Transverse colon (tissue), 4 donors: Measurements from ENCODE around the gene ATP11A. TPM values are rescaled to one million over a fixed set of nuclear protein-coding genes. Genes with fewer than 3 reads are reported as not detected.

Experiments used
- DNase-seq: peaks from one replicate; pipeline ENCODE4 v3.0.0-alpha.2; 2019
- H3K27ac ChIP-seq, 4 donors: fragments of 200-600 bp; sonication (generic); 2 replicates each; pipeline ENCODE4 v1.5.1; 2016 to 2018; ENCODE audit warnings: inconsistent platforms in 4 of 4
- H3K27me3 ChIP-seq: fragments of 200-600 bp; sonication (generic); 2 replicates; pipeline ENCODE4 v1.5.1; 2017; ENCODE audit warnings: inconsistent platforms
- H3K36me3 ChIP-seq, 4 donors: fragments of 200-600 bp; sonication (generic); 2 replicates each; pipeline ENCODE4 v1.5.1; 2017 to 2019; ENCODE audit warnings: inconsistent platforms in 4 of 4
- H3K4me1 ChIP-seq, 4 donors: fragments of 200-600 bp; sonication (generic); 2 replicates each; pipeline ENCODE4 v1.5.1; 2017 to 2020; ENCODE audit warnings: inconsistent platforms in 4 of 4
- H3K4me3 ChIP-seq, 4 donors: fragments of 200-600 bp; sonication (generic); 1 replicate in 1 of 4; 2 replicates in 3 of 4; pipeline versions ENCODE4 v1.5.1 to v1.6.1; 2017 to 2019; ENCODE audit warnings: inconsistent platforms in 4 of 4
- H3K9me3 ChIP-seq, 2 donors: fragments of 200-600 bp; sonication (generic); 2 replicates each; pipeline ENCODE4 v1.5.1; 2017 to 2019; ENCODE audit warnings: inconsistent platforms in 2 of 2
- CTCF ChIP-seq, 5 experiments: fragments of 200-600 bp in 3 of 5; fragments of 450-650 bp in 2 of 5; sonication (generic) in 3 of 5; IDR thresholded peaks; 1 replicate in 2 of 5; 2 replicates in 3 of 5; pipeline ENCODE4 v1.5.1; 2016 to 2017; ENCODE audit warnings: antibody characterized with exemption in 5 of 5, inconsistent platforms in 3 of 5, mild to moderate bottlenecking in 2 of 5, moderate library complexity in 1 of 5
- EP300 ChIP-seq: sonication (generic); formaldehyde crosslinking; IDR thresholded peaks from one replicate; pipeline ENCODE4 v1.6.1; 2017; ENCODE audit warnings: antibody characterized with exemption, low read depth
- POLR2A ChIP-seq: fragments of 450-650 bp; IDR thresholded peaks from one replicate; pipeline ENCODE4 v1.6.1; 2016; ENCODE audit warnings: antibody characterized with exemption, mild to moderate bottlenecking, moderate library complexity
- POLR2AphosphoS5 ChIP-seq, 3 donors: sonication (generic); formaldehyde crosslinking; IDR thresholded peaks; one replicate each; pipeline ENCODE4 v1.6.1; 2016; ENCODE audit warnings: antibody characterized with exemption in 3 of 3
- WGBS, 2 donors: methylation state at CpG; one replicate each; pipeline ENCODE4 v1.1.5; 2018; ENCODE audit warnings: low coverage in 1 of 2; 5-methylcytosine and 5-hydroxymethylcytosine counted together
- in situ Hi-C, 4 donors: fragments of 200-750 bp; cut with MboI; loops; one replicate each; pipeline versions ENCODE4 v1.15.0 to v1.15.1; 2017; ENCODE audit warnings: low sequenced_read_pairs in 3 of 4, low pct_ligation_motif_present in 1 of 4, low pct_unique_long_range_greater_than_20kb in 1 of 4
- intact Hi-C: fragments of 100-400 bp; cut with DNase I; formaldehyde crosslinking; loops from one replicate; pipeline ENCODE4 v1.15.1; 2023; ENCODE audit warnings: low total_unique reads
- total RNA-seq, 4 donors: library from RNA; depleted of rRNA; stranded (reverse); fragments of >200 nt; gene quantifications; one replicate each; pipeline ENCODE4 v1.1.0, GENCODE V29; 2016

Gene ATP11A
- total RNA-seq, 4 donors from 2014 or later: 10.2 to 17.5 (median 13.3) TPM

- peak overlapping the region in 3 of 4 donors; percentile 32 to 52 (median 50) for H3K4me3 ChIP-seq
- intact Hi-C loops: no loop called here
Measured at GRCh38 chr13:112893570-112894422, 204.0 kb downstream of the ATP11A start.

GRCh38 chr13:112894423-112894672 is 204.5 kb downstream of the ATP11A start:
- peak overlapping the region in 1 of 4 donors; percentile 39 for H3K27ac ChIP-seq
- peak overlapping the region; percentile 26 to 52 (median 41) for H3K4me3 ChIP-seq

More at GRCh38 chr13:112893570-112894422, 204.0 kb downstream of the ATP11A start:
- WGBS, 2 donors: 18% methylated on average over 12 of the region's 51 CpGs; no CpG with 5 or more reads in 1 of the 2 donors
- in situ Hi-C loops: no loop called here
- TF ChIP-seq CTCF (IDR thresholded peaks at IDR 0.05) (no peak), POLR2AphosphoS5 (IDR thresholded peaks at IDR 0.05) (no peak), EP300 (no peak), POLR2A (no peak)
- Histone ChIP-seq H3K36me3 (no peaks in the 10 kb centered on the region), H3K27ac (peak overlapping the region in 3 of 4 donors; percentile 38 to 63 (median 61)), H3K4me1 (peaks cover 8 to 31% (median 28%) of the 10 kb centered on the region in 4 donors), H3K9me3 (no peaks in the 10 kb centered on the region), H3K27me3 (peaks cover 24% of the 10 kb centered on the region)
- DNase-seq: peak; percentile 64

GRCh38 chr13:112894673-112895481 is 205.0 kb downstream of the ATP11A start:
- peak overlapping the region in 1 of 4 donors; percentile 39 for H3K27ac ChIP-seq
- 8% methylated on average over 23 of the region's 36 CpGs; no CpG with 5 or more reads in 1 of the 2 donors for WGBS, 2 donors
- in situ Hi-C loops (no loop called here), intact Hi-C loops (no loop called here)
- peak overlapping the region; percentile 26 to 52 (median 41) for H3K4me3 ChIP-seq
- DNase-seq: no peak
- H3K27me3 ChIP-seq: peaks cover 24% of the 10 kb centered on the region
- no peaks in the 10 kb centered on the region for H3K9me3 ChIP-seq
- H3K4me1 ChIP-seq: peaks cover 8 to 31% (median 28%) of the 10 kb centered on the region in 4 donors
- H3K36me3 ChIP-seq: no peaks in the 10 kb centered on the region
- no peak for TF ChIP-seq CTCF (IDR thresholded peaks at IDR 0.05)
- TF ChIP-seq POLR2A: no peak

More at GRCh38 chr13:112894423-112894672, 204.5 kb downstream of the ATP11A start:
- intact Hi-C loops (no loop called here), in situ Hi-C loops (no loop called here)
- no peak for DNase-seq
- Histone ChIP-seq H3K36me3 (no peaks in the 10 kb centered on the region), H3K9me3 (no peaks in the 10 kb centered on the region), H3K27me3 (peaks cover 24% of the 10 kb centered on the region), H3K4me1 (peaks cover 8 to 31% (median 28%) of the 10 kb centered on the region in 4 donors)
- TF ChIP-seq POLR2A (no peak), EP300 (no peak)
- 0% methylated on average over 2 of the region's 34 CpGs; no CpG with 5 or more reads in 1 of the 2 donors for whole genome bisulfite sequencing, 2 donors

- H3K4me3 ChIP-seq: no peak overlapping the region
- no peaks in the 10 kb centered on the region for H3K9me3 ChIP-seq
- no peaks in the 10 kb centered on the region for H3K36me3 ChIP-seq
- intact Hi-C loops: no loop called here
- no peak overlapping the region for H3K27ac ChIP-seq
- in situ Hi-C loops: no loop called here
- no peak for DNase-seq
- WGBS, 2 donors: 60 to 62% methylated on average over 5 to 29 of the region's 29 CpGs
- peaks cover 8 to 31% (median 28%) of the 10 kb centered on the region in 4 donors for H3K4me1 ChIP-seq
- no peak for TF ChIP-seq POLR2A
- H3K27me3 ChIP-seq: peaks cover 24% of the 10 kb centered on the region
Measured at GRCh38 chr13:112895521-112896465, 206.0 kb downstream of the ATP11A start.
